ENCODE measurements around the gene VPS8. TPM values are rescaled to one million over a fixed set of nuclear protein-coding genes. Genes with fewer than 3 reads are reported as not detected.

VPS8 gene
- total and polyA plus RNA-seq, 8 donors: 41.5 to 114 (median 51.3) TPM

GRCh38 chr3:184937611-184938010 lies 125.6 kb downstream of the VPS8 start:
- Histone ChIP-seq H3K4me3 (no peak overlapping the region), H3K27me3 (no peaks in the 10 kb centered on the region), H3K36me3 (peaks cover 0 to 64% of the 10 kb centered on the region in 2 donors), H3K4me1 (no peaks in the 10 kb centered on the region), H3K27ac (no peak overlapping the region), H3K9me3 (no peaks in the 10 kb centered on the region)
- TF ChIP-seq, protein P1, sequence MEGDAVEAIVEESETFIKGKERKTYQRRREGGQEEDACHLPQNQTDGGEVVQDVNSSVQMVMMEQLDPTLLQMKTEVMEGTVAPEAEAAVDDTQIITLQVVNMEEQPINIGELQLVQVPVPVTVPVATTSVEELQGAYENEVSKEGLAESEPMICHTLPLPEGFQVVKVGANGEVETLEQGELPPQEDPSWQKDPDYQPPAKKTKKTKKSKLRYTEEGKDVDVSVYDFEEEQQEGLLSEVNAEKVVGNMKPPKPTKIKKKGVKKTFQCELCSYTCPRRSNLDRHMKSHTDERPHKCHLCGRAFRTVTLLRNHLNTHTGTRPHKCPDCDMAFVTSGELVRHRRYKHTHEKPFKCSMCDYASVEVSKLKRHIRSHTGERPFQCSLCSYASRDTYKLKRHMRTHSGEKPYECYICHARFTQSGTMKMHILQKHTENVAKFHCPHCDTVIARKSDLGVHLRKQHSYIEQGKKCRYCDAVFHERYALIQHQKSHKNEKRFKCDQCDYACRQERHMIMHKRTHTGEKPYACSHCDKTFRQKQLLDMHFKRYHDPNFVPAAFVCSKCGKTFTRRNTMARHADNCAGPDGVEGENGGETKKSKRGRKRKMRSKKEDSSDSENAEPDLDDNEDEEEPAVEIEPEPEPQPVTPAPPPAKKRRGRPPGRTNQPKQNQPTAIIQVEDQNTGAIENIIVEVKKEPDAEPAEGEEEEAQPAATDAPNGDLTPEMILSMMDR (IDR thresholded peaks at IDR 0.05): no peak
- DNase-seq (no peak), ATAC-seq (no peak)
- intact Hi-C loops (cut with DNase I): no loop called here

GRCh38 chr3:184941408-184941807 lies 129.4 kb downstream of the VPS8 start:
- peaks cover 0 to 78% of the 10 kb centered on the region in 2 donors for H3K36me3 ChIP-seq
- intact Hi-C loops (cut with DNase I): no loop called here
- no peaks in the 10 kb centered on the region for H3K4me1 ChIP-seq
- ATAC-seq (no peak), DNase-seq (no peak)
- TF ChIP-seq, protein P1 (IDR thresholded peaks at IDR 0.05): no peak
- H3K4me3 ChIP-seq: no peak overlapping the region
- H3K27me3 ChIP-seq: no peaks in the 10 kb centered on the region
- no peak overlapping the region for H3K27ac ChIP-seq
- no peaks in the 10 kb centered on the region for H3K9me3 ChIP-seq

GRCh38 chr3:184942735-184943134 lies 130.8 kb downstream of the VPS8 start:
- no peak overlapping the region for H3K27ac ChIP-seq
- peaks cover 0 to 68% of the 10 kb centered on the region in 2 donors for H3K36me3 ChIP-seq
- ATAC-seq: no peak
- no peaks in the 10 kb centered on the region for H3K27me3 ChIP-seq
- H3K9me3 ChIP-seq: no peaks in the 10 kb centered on the region
- TF ChIP-seq, protein P1 (IDR thresholded peaks at IDR 0.05): no peak
- intact Hi-C loops (cut with DNase I): no loop called here
- H3K4me3 ChIP-seq: no peak overlapping the region
- DNase-seq: no peak
- no peaks in the 10 kb centered on the region for H3K4me1 ChIP-seq

- TF ChIP-seq, protein P1 (IDR thresholded peaks at IDR 0.05): no peak
- H3K9me3 ChIP-seq: no peaks in the 10 kb centered on the region
- peaks cover 0 to 54% of the 10 kb centered on the region in 2 donors for H3K36me3 ChIP-seq
- no peak for ATAC-seq
- H3K4me1 ChIP-seq: no peaks in the 10 kb centered on the region
- no peak overlapping the region for H3K4me3 ChIP-seq
- H3K27ac ChIP-seq: no peak overlapping the region
- no peak for DNase-seq
- intact Hi-C loops (cut with DNase I): no loop called here
- H3K27me3 ChIP-seq: no peaks in the 10 kb centered on the region
Observed at GRCh38 chr3:184944241-184944640, 132.3 kb downstream of the VPS8 start.

DNA sequence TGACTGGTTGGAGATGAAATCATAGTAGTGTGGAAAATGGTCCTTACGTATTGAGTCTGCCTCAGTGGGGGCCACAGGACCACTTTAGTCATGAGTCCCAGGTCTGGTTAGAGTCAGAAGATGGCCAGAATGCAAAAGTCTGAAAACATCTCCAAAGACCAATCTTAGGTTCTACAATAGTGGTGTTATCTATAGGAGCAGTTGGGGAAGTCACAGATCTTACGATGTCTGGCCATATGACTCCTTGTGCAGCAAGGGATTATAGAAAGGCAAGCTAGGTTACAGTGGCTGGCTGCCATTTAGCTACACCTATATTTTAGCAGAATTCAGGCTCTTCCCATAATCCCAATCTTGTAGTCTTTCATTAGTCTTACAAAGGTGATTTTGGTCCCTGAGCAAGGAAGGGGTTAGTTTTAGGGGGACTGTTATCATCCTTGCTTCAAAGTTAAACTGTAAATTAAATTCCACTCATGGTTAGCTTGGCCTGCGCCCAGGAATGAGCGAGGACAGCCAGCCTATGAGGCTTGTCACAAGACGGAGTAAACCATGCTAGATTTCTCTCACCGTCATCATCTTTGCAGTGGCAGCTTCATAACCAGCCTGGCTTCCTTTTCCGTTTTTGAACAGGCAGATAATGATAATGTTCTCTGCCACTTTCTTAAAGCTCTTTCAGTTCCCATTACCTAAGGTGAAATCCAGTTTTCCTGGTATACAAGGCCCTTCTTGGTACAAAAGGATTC lies 134.1 kb downstream of the VPS8 start:
- Histone ChIP-seq H3K27me3 (no peaks in the 10 kb centered on the region), H3K27ac (no peak overlapping the region), H3K9me3 (no peaks in the 10 kb centered on the region), H3K4me3 (no peak overlapping the region), H3K4me1 (no peaks in the 10 kb centered on the region), H3K36me3 (peaks cover 0 to 51% of the 10 kb centered on the region in 2 donors)
- ATAC-seq (no peak), DNase-seq (no peak)
- TF ChIP-seq, protein P1 (IDR thresholded peaks at IDR 0.05): no peak
- intact Hi-C loops (cut with DNase I): no loop called here

All from left lung (tissue), 10 donors.